ENCODE measurements around the gene RPS15. TPM values are rescaled to one million over a fixed set of nuclear protein-coding genes. Genes with fewer than 3 reads are reported as not detected.
A peak's percentile ranks its signal among the peaks of the same experiment; 100 is the strongest.

Gene RPS15
- total RNA-seq, 4 donors from 2014 or later, result 1,291 to 3,466 (median 2,344) TPM

DNA sequence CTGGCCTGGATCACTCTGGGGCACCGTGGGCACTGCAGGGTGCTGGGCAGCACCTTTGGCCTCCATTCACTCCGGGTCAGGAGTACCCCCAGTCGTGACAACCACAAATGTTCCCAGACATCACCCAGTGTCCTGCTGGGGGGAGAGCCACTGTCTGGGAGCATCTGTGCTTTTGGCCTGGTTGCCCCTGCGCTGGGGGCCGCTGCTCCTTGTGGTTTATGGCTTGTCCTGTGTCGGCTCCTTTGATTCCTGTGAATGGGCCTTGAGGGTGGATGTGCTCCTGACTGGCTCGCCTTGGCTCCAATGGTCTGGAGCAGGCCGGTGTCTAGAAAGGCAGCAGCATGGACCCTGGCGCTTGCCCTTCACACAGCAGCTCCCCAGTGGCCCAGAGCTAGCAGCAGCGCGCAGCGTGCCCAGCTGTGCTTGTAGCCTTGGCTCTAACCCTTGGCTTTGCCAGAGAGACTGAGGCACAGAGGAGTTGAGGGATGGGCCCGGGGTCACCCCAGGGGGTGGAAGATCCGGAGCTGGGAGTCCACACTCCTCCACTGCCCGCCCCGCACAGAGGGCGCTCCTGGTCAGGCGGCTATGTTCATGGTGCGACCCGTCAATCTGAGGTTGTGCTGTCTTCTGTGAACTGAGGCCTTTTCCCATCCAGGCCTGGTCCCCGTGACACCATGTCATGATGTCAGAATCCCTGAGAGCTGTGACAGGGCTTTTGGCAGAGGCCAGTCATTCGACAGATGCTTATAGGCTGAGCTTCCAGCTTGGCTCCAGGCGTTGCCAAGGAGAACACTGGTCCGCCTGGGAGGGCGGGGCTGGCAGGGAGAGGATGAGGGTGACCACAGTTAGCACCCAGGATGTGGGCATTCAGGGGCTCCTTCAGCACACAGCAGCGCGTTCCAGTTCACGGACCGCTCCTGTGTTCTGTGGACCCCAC is 26.7 kb upstream of the RPS15 start:
- Histone ChIP-seq H3K27ac (peak overlapping the region in 3 of 4 donors; percentile 56 to 98 (median 78)), H3K4me1 (peaks cover 3 to 87% (median 61%) of the 10 kb centered on the region in 3 donors), H3K9me3 (no peaks in the 10 kb centered on the region), H3K27me3 (no peaks in the 10 kb centered on the region), H3K36me3 (peaks cover 0 to 11% of the 10 kb centered on the region in 2 donors), H3K4me3 (peak overlapping the region in 1 of 2 donors; percentile 4)
- TF ChIP-seq EP300 (IDR thresholded peaks at IDR 0.05) (no peak), POLR2AphosphoS5 (IDR thresholded peaks at IDR 0.05) (no peak), POLR2A (IDR thresholded peaks at IDR 0.05) (no peak)
- TF ChIP-seq, protein P1, sequence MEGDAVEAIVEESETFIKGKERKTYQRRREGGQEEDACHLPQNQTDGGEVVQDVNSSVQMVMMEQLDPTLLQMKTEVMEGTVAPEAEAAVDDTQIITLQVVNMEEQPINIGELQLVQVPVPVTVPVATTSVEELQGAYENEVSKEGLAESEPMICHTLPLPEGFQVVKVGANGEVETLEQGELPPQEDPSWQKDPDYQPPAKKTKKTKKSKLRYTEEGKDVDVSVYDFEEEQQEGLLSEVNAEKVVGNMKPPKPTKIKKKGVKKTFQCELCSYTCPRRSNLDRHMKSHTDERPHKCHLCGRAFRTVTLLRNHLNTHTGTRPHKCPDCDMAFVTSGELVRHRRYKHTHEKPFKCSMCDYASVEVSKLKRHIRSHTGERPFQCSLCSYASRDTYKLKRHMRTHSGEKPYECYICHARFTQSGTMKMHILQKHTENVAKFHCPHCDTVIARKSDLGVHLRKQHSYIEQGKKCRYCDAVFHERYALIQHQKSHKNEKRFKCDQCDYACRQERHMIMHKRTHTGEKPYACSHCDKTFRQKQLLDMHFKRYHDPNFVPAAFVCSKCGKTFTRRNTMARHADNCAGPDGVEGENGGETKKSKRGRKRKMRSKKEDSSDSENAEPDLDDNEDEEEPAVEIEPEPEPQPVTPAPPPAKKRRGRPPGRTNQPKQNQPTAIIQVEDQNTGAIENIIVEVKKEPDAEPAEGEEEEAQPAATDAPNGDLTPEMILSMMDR (IDR thresholded peaks at IDR 0.05), result no peak
- WGBS, 2 donors (ENCODE audit: low coverage in 1 of 2), result 60 to 100% methylated on average over 1 of the region's 29 CpGs
- ATAC-seq, result no peak

DNA sequence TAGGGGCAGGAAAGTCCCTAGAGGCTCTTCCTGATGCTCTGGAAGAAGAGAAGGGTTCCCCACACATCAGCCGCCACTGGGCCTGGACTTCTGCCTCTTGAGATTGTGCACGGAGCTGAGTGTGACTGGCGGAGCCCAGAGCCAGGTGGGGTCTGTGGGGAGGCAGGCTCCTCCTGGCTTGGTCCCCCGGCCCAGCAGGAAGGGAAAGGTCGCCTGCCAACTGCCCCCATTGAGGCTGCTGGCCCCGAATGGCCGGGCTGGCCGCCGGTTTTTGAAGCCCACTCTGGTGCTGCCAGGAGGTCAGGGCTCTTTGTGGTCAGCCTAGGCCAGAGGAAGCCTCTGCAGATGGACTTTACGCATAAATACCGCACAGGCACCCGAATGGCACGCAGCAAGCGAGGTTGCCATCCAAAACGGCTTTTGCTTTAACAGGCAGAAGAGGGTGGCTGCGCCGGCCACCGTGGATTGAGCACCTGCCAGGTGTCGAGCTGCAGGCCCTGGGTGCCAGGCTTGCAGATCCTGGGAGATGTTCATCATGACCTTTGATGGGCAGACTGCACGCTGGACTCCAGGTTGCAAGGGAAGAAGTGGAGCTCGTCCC is 25.8 kb upstream of the RPS15 start:
- no peak for ATAC-seq
- H3K4me1 ChIP-seq, result peaks cover 3 to 91% (median 70%) of the 10 kb centered on the region in 3 donors
- 85% methylated on average over 5 of the region's 21 CpGs; no CpG with 5 or more reads in 1 of the 2 donors for WGBS, 2 donors (ENCODE audit: low coverage in 1 of 2)
- H3K27ac ChIP-seq, result peak overlapping the region in 3 of 4 donors; percentile 26 to 98 (median 78)
- no peaks in the 10 kb centered on the region for H3K27me3 ChIP-seq
- TF ChIP-seq, protein P1 (IDR thresholded peaks at IDR 0.05), result no peak
- no peak for TF ChIP-seq EP300 (IDR thresholded peaks at IDR 0.05)
- no peak for TF ChIP-seq POLR2AphosphoS5 (IDR thresholded peaks at IDR 0.05)
- no peak for TF ChIP-seq POLR2A (IDR thresholded peaks at IDR 0.05)
- peaks cover 0 to 11% of the 10 kb centered on the region in 2 donors for H3K36me3 ChIP-seq
- no peak overlapping the region for H3K4me3 ChIP-seq
- H3K9me3 ChIP-seq, result no peaks in the 10 kb centered on the region

DNA sequence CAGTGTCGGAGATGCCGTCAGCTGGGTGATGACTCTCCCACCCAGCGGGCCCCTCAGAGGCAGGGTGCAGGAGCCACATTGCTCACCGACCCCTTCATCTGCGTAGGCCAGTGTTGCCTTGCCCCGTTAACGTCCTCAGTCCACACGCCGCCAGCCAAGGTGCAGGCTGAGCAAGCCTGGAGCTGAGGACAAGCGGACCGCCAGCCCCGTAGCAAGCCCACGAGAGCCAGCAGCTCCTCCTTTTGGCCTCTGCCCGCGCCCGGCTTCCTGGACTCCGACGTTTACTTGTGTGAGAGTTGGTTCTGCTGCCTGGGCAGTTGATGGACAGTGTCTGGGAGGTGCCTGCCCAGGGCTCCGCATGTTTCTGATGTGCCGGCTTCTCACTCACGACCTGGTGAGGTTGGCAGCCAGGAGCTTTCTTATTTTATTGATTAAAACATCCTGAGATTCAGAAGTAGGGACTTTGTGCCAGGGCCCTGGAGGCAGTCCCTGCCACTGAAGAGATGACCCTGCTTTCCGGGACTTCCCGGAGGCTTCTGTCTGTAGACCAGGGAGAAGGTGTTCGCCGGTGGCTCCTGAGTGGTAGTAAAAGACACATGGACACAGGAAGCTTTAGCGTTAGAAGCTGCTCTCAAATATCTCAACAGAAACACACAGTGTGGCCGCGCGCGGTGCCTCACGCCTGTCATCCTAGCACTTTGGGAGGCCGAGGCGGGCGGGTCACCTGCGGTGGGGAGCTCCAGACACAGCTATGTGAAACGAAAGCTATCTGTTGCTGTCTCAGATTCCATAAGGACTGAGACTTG is 25.0 kb upstream of the RPS15 start:
- H3K4me3 ChIP-seq, result no peak overlapping the region
- H3K27ac ChIP-seq, result peak overlapping the region in 1 of 4 donors; percentile 78
- TF ChIP-seq POLR2AphosphoS5 (IDR thresholded peaks at IDR 0.05) (no peak), EP300 (IDR thresholded peaks at IDR 0.05) (no peak), POLR2A (IDR thresholded peaks at IDR 0.05) (no peak)
- TF ChIP-seq, protein P1 (IDR thresholded peaks at IDR 0.05), result no peak
- H3K36me3 ChIP-seq, result peaks cover 0 to 11% of the 10 kb centered on the region in 2 donors
- peaks cover 3 to 99% (median 76%) of the 10 kb centered on the region in 3 donors for H3K4me1 ChIP-seq
- H3K9me3 ChIP-seq, result no peaks in the 10 kb centered on the region
- ATAC-seq, result no peak
- WGBS, 2 donors (ENCODE audit: low coverage in 1 of 2), result 71 to 76% methylated on average over 2 to 25 of the region's 36 CpGs
- no peaks in the 10 kb centered on the region for H3K27me3 ChIP-seq

DNA sequence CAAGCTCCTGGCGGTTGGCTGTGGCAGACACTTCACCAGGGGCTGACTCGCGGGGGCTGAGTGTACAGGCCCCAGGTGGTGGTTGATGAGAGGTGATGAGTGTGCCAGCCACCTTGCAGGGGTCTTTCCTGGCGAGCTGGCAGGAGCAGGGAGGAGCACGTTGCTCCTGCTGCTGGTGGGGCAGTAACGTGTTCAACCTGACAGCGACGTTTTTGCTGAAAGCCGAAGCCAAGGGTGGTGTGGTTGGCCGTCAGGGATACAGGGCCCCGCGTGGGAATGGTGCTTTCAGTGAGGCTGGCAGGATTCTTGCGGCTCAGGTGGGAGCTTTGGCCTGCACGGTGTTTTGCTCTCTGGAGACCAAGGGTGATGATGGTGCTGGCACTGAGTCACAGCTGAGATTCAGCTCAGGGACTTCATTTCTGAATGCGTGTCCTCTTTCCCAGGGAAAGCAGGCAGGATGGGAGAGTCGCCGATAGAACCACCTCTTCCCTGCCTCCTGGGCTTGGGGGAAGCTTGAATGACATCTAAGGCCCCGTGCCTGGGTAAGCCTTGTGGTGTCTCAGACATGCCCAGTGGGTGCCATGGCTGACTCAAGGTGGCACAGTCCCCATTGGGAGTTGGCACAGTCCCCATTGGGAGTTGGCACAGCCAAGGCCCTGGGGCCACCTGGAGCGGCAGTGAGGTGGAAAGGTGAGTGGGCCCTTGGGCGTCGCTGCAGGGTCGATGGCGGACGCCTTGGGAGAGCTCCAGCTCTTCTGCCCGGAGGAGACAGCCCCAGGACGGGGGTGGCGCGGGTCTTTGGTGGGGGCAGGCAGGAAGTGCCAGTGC is 22.0 kb upstream of the RPS15 start:
- Histone ChIP-seq H3K27ac (peak overlapping the region; percentile 11 to 86 (median 76)), H3K27me3 (no peaks in the 10 kb centered on the region), H3K36me3 (peaks cover 0 to 41% of the 10 kb centered on the region in 2 donors), H3K4me1 (peaks cover 0 to 84% (median 52%) of the 10 kb centered on the region in 3 donors), H3K9me3 (no peaks in the 10 kb centered on the region), H3K4me3 (peak overlapping the region in 1 of 2 donors; percentile 26)
- no peak for ATAC-seq
- WGBS, 2 donors (ENCODE audit: low coverage in 1 of 2), result no CpG with 5 or more reads among the region's 28 CpGs
- TF ChIP-seq EP300 (IDR thresholded peaks at IDR 0.05) (no peak), POLR2AphosphoS5 (IDR thresholded peaks at IDR 0.05) (no peak), POLR2A (IDR thresholded peaks at IDR 0.05) (no peak)
- TF ChIP-seq, protein P1 (IDR thresholded peaks at IDR 0.05), result no peak
